ENCODE results near the gene MYT1.
"Not testable (repeated sequence)": the region's sequence is repeated elsewhere in the genome, so short reads cannot be mapped to it uniquely, and the experiment has no call there.

MYT1 gene

GRCh38 chr20:64171211-64171610 is 7.0 kb downstream of the MYT1 start:
- no peak for DNase-seq

GRCh38 chr20:64173116-64173515 is 8.9 kb downstream of the MYT1 start:
- no peak for DNase-seq

GRCh38 chr20:64176551-64176950 is 12.3 kb downstream of the MYT1 start:
- DNase-seq, result no peak

GRCh38 chr20:64176971-64177370 is 12.7 kb downstream of the MYT1 start:
- DNase-seq, result no peak

- DNase-seq, result no peak
Measured at GRCh38 chr20:64177384-64177783, 13.1 kb downstream of the MYT1 start.

- no peak for DNase-seq
Measured at GRCh38 chr20:64177787-64178186, 13.5 kb downstream of the MYT1 start.

- DNase-seq, result not testable (repeated sequence)
Measured at GRCh38 chr20:64178925-64179324, 14.7 kb downstream of the MYT1 start.

GRCh38 chr20:64179805-64180204 is 15.6 kb downstream of the MYT1 start:
- DNase-seq, result no peak

GRCh38 chr20:64180673-64181072 is 16.4 kb downstream of the MYT1 start:
- DNase-seq, result no peak

GRCh38 chr20:64181391-64181790 is 17.1 kb downstream of the MYT1 start:
- DNase-seq, result no peak

- DNase-seq, result no peak
Measured at GRCh38 chr20:64182146-64182865, 18.1 kb downstream of the MYT1 start.

- no peak for DNase-seq
Measured at GRCh38 chr20:64183313-64183712, 19.1 kb downstream of the MYT1 start.

GRCh38 chr20:64184795-64185194 is 20.5 kb downstream of the MYT1 start:
- DNase-seq, result no peak

GRCh38 chr20:64185276-64185900 is 21.1 kb downstream of the MYT1 start:
- no peak for DNase-seq

GRCh38 chr20:64186071-64186598 is 21.9 kb downstream of the MYT1 start:
- DNase-seq, result no peak

- DNase-seq, result not testable (repeated sequence)
Measured at GRCh38 chr20:64187213-64187612, 23.0 kb downstream of the MYT1 start.

- DNase-seq, result no peak
Measured at GRCh38 chr20:64188091-64188490, 23.8 kb downstream of the MYT1 start.

GRCh38 chr20:64188682-64189529 is 24.7 kb downstream of the MYT1 start:
- DNase-seq, result no peak

GRCh38 chr20:64189530-64189966 is 25.3 kb downstream of the MYT1 start:
- DNase-seq, result no peak

GRCh38 chr20:64189986-64190385 is 25.7 kb downstream of the MYT1 start:
- DNase-seq, result no peak

GRCh38 chr20:64191002-64191401 is 26.8 kb downstream of the MYT1 start:
- no peak for DNase-seq

GRCh38 chr20:64192406-64192805 is 28.2 kb downstream of the MYT1 start:
- no peak for DNase-seq

- DNase-seq, result no peak
Measured at GRCh38 chr20:64193058-64193457, 28.8 kb downstream of the MYT1 start.
